GM18505 (cell line): Measurements from ENCODE around the gene TSN.

Source experiments
- ATAC-seq: cut with Tn5 transposase; IDR thresholded peaks from one replicate; pipeline ENCODE4 v1.9.1; 2021; ENCODE audit not compliant: unreplicated experiment
- POLR2A ChIP-seq: IDR thresholded peaks from 4 replicates; pipeline ENCODE4 v1.6.1; 2011; ENCODE audit warnings: borderline replicate concordance; ENCODE audit not compliant: insufficient read depth, insufficient read length; ENCODE audit errors: extremely low read depth

TSN gene

GRCh38 chr2:121768143-121768755 is 12.8 kb downstream of the TSN start:
- ATAC-seq: no peak
- TF ChIP-seq POLR2A: no peak

- no peak for TF ChIP-seq POLR2A
- ATAC-seq: no peak
These were observed 16.7 kb downstream of the TSN start for GRCh38 chr2:121771976-121772742.

GRCh38 chr2:121774235-121774634 is 18.8 kb downstream of the TSN start:
- TF ChIP-seq POLR2A: no peak
- no peak for ATAC-seq

- ATAC-seq: no peak
- TF ChIP-seq POLR2A: no peak
These were observed 20.9 kb downstream of the TSN start for GRCh38 chr2:121776361-121776760.

GRCh38 chr2:121776885-121777698 is 21.6 kb downstream of the TSN start:
- TF ChIP-seq POLR2A: no peak
- ATAC-seq: no peak

GRCh38 chr2:121777699-121778058 is 22.2 kb downstream of the TSN start:
- ATAC-seq: no peak
- TF ChIP-seq POLR2A: no peak

- ATAC-seq: no peak
These were observed 23.5 kb downstream of the TSN start for GRCh38 chr2:121778741-121779487.

GRCh38 chr2:121783180-121783579 is 27.7 kb downstream of the TSN start:
- no peak for ATAC-seq
- no peak for TF ChIP-seq POLR2A

More at GRCh38 chr2:121778741-121779487, 23.5 kb downstream of the TSN start:
- TF ChIP-seq POLR2A: no peak

GRCh38 chr2:121788685-121789084 is 33.2 kb downstream of the TSN start:
- no peak for ATAC-seq
- no peak for TF ChIP-seq POLR2A

GRCh38 chr2:121790276-121790956 is 35.0 kb downstream of the TSN start:
- ATAC-seq: no peak
- TF ChIP-seq POLR2A: no peak

- TF ChIP-seq POLR2A: no peak
- no peak for ATAC-seq
These were observed 35.8 kb downstream of the TSN start for GRCh38 chr2:121791290-121791689.

GRCh38 chr2:121791801-121792221 is 36.4 kb downstream of the TSN start:
- no peak for TF ChIP-seq POLR2A
- no peak for ATAC-seq
